Liver (tissue), 9 donors: ENCODE data around the gene SMIM26. TPM values are rescaled to one million over a fixed set of nuclear protein-coding genes. Genes with fewer than 3 reads are reported as not detected.
A peak's percentile ranks its signal among the peaks of the same experiment; 100 is the strongest.
"Not testable (repeated sequence)": the region's sequence is repeated elsewhere in the genome, so short reads cannot be mapped to it uniquely, and the experiment has no call there.

Experiments
- DNase-seq: peaks from one replicate; pipeline ENCODE4 v3.0.0-alpha.2; 2017; ENCODE audit warnings: low spot score
- H3K27ac ChIP-seq, 2 donors: one replicate each; pipeline ENCODE4 v1.7.0; 2013; ENCODE audit warnings: inconsistent platforms in 2 of 2, low read length in 2 of 2, control low read depth in 1 of 2, low read depth in 1 of 2, mild to moderate bottlenecking in 1 of 2
- H3K27me3 ChIP-seq, 4 donors: one replicate each; pipeline versions ENCODE4 v1.6.1 to v1.7.0; 2013; ENCODE audit warnings: low read length in 3 of 4, inconsistent platforms in 1 of 4, mild to moderate bottlenecking in 1 of 4, moderate library complexity in 1 of 4; ENCODE audit not compliant: control insufficient read depth in 4 of 4, insufficient read depth in 4 of 4
- H3K36me3 ChIP-seq, 4 donors: one replicate each; pipeline versions ENCODE4 v1.6.1 to v1.7.0; 2013; ENCODE audit warnings: low read length in 3 of 4, mild to moderate bottlenecking in 3 of 4, low read depth in 1 of 4, moderate library complexity in 1 of 4; ENCODE audit not compliant: control insufficient read depth in 4 of 4, insufficient read depth in 3 of 4
- H3K4me1 ChIP-seq, 4 donors: one replicate each; pipeline versions ENCODE4 v1.6.1 to v1.7.0; 2013; ENCODE audit warnings: low read length in 3 of 4, mild to moderate bottlenecking in 3 of 4, moderate library complexity in 1 of 4; ENCODE audit not compliant: control insufficient read depth in 4 of 4, insufficient read depth in 4 of 4
- H3K4me3 ChIP-seq, 3 donors: one replicate each; pipeline versions ENCODE4 v1.6.1 to v1.7.0; 2013; ENCODE audit warnings: low read length in 3 of 3, control low read depth in 1 of 3, low read depth in 1 of 3, mild to moderate bottlenecking in 1 of 3
- H3K9ac ChIP-seq, 2 donors: one replicate each; pipeline ENCODE4 v1.7.0; 2013; ENCODE audit warnings: low read length in 2 of 2, mild to moderate bottlenecking in 2 of 2, moderate library complexity in 2 of 2, control low read depth in 1 of 2, low read depth in 1 of 2
- H3K9me3 ChIP-seq, 4 donors: one replicate each; pipeline versions ENCODE4 v1.6.1 to v1.7.0; 2013; ENCODE audit warnings: low read length in 3 of 4; ENCODE audit not compliant: control insufficient read depth in 4 of 4
- ATF3 ChIP-seq: IDR thresholded peaks from 2 replicates; pipeline ENCODE4 v1.6.1; 2016; ENCODE audit warnings: antibody characterized with exemption
- CTCF ChIP-seq: fragments of 150-350 bp; IDR thresholded peaks from 2 replicates; pipeline ENCODE4 v1.5.1; 2017; ENCODE audit warnings: improper control_type of control experiment, low read depth, low read length; ENCODE audit not compliant: missing input control
- EGR1 ChIP-seq, 2 donors: IDR thresholded peaks; 2 replicates each; pipeline ENCODE4 v1.6.1; 2016 to 2018; ENCODE audit warnings: antibody characterized with exemption in 2 of 2, low read depth in 2 of 2
- FOXA1 ChIP-seq: IDR thresholded peaks from 2 replicates; pipeline ENCODE4 v1.6.1; 2016; ENCODE audit warnings: antibody characterized with exemption
- FOXA2 ChIP-seq: IDR thresholded peaks from 2 replicates; pipeline ENCODE4 v1.6.1; 2016; ENCODE audit warnings: antibody characterized with exemption
- GABPA ChIP-seq, 2 donors: IDR thresholded peaks in 1 of 2; conservative IDR thresholded peaks in 1 of 2; 2 replicates each; pipeline ENCODE4 v1.6.1; 2016; ENCODE audit warnings: antibody characterized with exemption in 2 of 2, mild to moderate bottlenecking in 1 of 2, moderate library complexity in 1 of 2
- HNF4A ChIP-seq, 2 donors: conservative IDR thresholded peaks; 2 replicates each; pipeline ENCODE4 v1.6.1; 2016; ENCODE audit warnings: antibody characterized with exemption in 2 of 2, mild to moderate bottlenecking in 2 of 2
- HNF4G ChIP-seq: IDR thresholded peaks from 2 replicates; pipeline ENCODE4 v1.6.1; 2016; ENCODE audit warnings: antibody characterized with exemption
- JUND ChIP-seq, 2 donors: IDR thresholded peaks; 2 replicates each; pipeline ENCODE4 v1.6.1; 2016; ENCODE audit warnings: antibody characterized with exemption in 2 of 2
- MAX ChIP-seq: IDR thresholded peaks from 2 replicates; pipeline ENCODE4 v1.6.1; 2016; ENCODE audit warnings: antibody characterized with exemption
- NR2F2 ChIP-seq: IDR thresholded peaks from 2 replicates; pipeline ENCODE4 v1.6.1; 2016; ENCODE audit warnings: antibody characterized with exemption
- RAD21 ChIP-seq, 2 donors: IDR thresholded peaks; 2 replicates each; pipeline ENCODE4 v1.6.1; 2016; ENCODE audit warnings: antibody characterized with exemption in 2 of 2, mild to moderate bottlenecking in 2 of 2
- REST ChIP-seq: IDR thresholded peaks from 2 replicates; pipeline ENCODE4 v1.6.1; 2016; ENCODE audit warnings: antibody characterized with exemption, mild to moderate bottlenecking
- RXRA ChIP-seq, 2 donors: IDR thresholded peaks; 2 replicates each; pipeline ENCODE4 v1.6.1; 2017 to 2018; ENCODE audit warnings: antibody characterized with exemption in 2 of 2, mild to moderate bottlenecking in 1 of 2
- SP1 ChIP-seq: IDR thresholded peaks from 2 replicates; pipeline ENCODE4 v1.6.1; 2018; ENCODE audit warnings: antibody characterized with exemption, mild to moderate bottlenecking
- TAF1 ChIP-seq: conservative IDR thresholded peaks from 2 replicates; pipeline ENCODE4 v1.6.1; 2016; ENCODE audit warnings: antibody characterized with exemption, mild to moderate bottlenecking
- YY1 ChIP-seq: IDR thresholded peaks from 2 replicates; pipeline ENCODE4 v1.6.1; 2016; ENCODE audit warnings: antibody characterized with exemption, mild to moderate bottlenecking
- ZBTB33 ChIP-seq: IDR thresholded peaks from 2 replicates; pipeline ENCODE4 v1.6.1; 2016; ENCODE audit warnings: antibody characterized with exemption
- WGBS: extraction: QIAGEN DNeasy Blood & Tissue Kit; methylation state at CpG from one replicate; pipeline ENCODE4 v1.1.7; 2013; 5-methylcytosine and 5-hydroxymethylcytosine counted together
- polyA plus RNA-seq, 2 donors: library from polyadenylated mRNA; stranded (reverse) in 1 of 2; unstranded in 1 of 2; fragments of 200-250 nt in 1 of 2; fragments of >200 nt in 1 of 2; fragmentation: Nextera tagmentation in 1 of 2; extraction: Ambion mirVana in 1 of 2; gene quantifications; one replicate each; pipeline versions ENCODE4 v1.2.1 to v1.2.3, GENCODE V29; 2013 to 2015
- total RNA-seq, 2 donors: library from RNA; depleted of rRNA; stranded (reverse); fragments of >200 nt; gene quantifications; one replicate each; pipeline ENCODE4 v1.2.3, GENCODE V29; 2014
- donor health status: healthy.
- donor health status: healthy.
- donor health status: healthy.
- donor health status: healthy.
- donor health status: healthy.

SMIM26 gene
- total RNA-seq = 10 to 100 TPM; 37.4 to 52.6 TPM
- polyA plus RNA-seq = 100 to 1,000 TPM in 1 of 2 donors, 10 to 100 TPM in 1; 56.3 to 142 TPM

- Histone ChIP-seq H3K27me3 (no peaks in the 10 kb centered on the region), H3K4me1 (peaks cover 2 to 12% (median 7%) of the 10 kb centered on the region in 4 donors), H3K9ac (peak within 1 kb of the TSS; percentile 96), H3K4me3 (peak within 1 kb of the TSS; percentile 58 to 87 (median 76)), H3K27ac (peak within 1 kb of the TSS; percentile 71 to 77), H3K9me3 (no peaks in the 10 kb centered on the region), H3K36me3 (peaks cover 5 to 17% (median 9%) of the 10 kb centered on the region in 4 donors)
- WGBS = under 1% methylated on average over 51 of the region's 51 CpGs
- peak; percentile 93 for DNase-seq
- TF ChIP-seq RXRA (IDR thresholded peaks at IDR 0.05) = peak in 1 of 2 donors; percentile 57
- peak in 1 of 2 donors; percentile 55 for TF ChIP-seq EGR1 (IDR thresholded peaks at IDR 0.05; ENCODE audit: low read depth in 2 of 2)
- TF ChIP-seq GABPA (IDR thresholded peaks at IDR 0.05 in 1 of 2, conservative IDR thresholded peaks at IDR 0.05 in 1 of 2) = peak; percentile 95 to 99
- TF ChIP-seq NR2F2 = no peak
- TF ChIP-seq FOXA1 = peak; percentile 58
- peak; percentile 85 for TF ChIP-seq ZBTB33
- no peak for TF ChIP-seq HNF4G
- TF ChIP-seq CTCF = no peak
- peak in 1 of 2 donors; percentile 24 for TF ChIP-seq JUND (IDR thresholded peaks at IDR 0.05)
- no peak for TF ChIP-seq ATF3
- TF ChIP-seq TAF1 = peak; percentile 45
- TF ChIP-seq REST = peak; percentile 36
- TF ChIP-seq HNF4A (conservative IDR thresholded peaks at IDR 0.05) = peak; percentile 30 to 49
- TF ChIP-seq MAX = peak; percentile 70
- peak; percentile 29 to 43 for TF ChIP-seq RAD21 (IDR thresholded peaks at IDR 0.05)
- TF ChIP-seq FOXA2 = peak; percentile 26
- peak; percentile 92 for TF ChIP-seq YY1
- TF ChIP-seq SP1 = peak; percentile 48
These were observed at the start of gene SMIM26 for GRCh38 chr20:18566892-18567738. TSS of gene SMIM26 (plus strand) at chr20:18567432. CDS start at chr20:18567479, 47 bp downstream.

GRCh38 chr20:18522066-18522465 lies 45.2 kb upstream of the SMIM26 start:
- H3K4me1 ChIP-seq, H3K9me3 ChIP-seq, H3K9ac ChIP-seq, H3K4me3 ChIP-seq, H3K27me3 ChIP-seq, DNase-seq, H3K27ac ChIP-seq: not testable (repeated sequence)
- peaks cover 14 to 42% (median 28%) of the 10 kb centered on the region in 4 donors for H3K36me3 ChIP-seq
- 96% methylated on average over 9 of the region's 9 CpGs for WGBS
